ENCODE data around the gene AMOTL2.

AMOTL2 gene

DNA sequence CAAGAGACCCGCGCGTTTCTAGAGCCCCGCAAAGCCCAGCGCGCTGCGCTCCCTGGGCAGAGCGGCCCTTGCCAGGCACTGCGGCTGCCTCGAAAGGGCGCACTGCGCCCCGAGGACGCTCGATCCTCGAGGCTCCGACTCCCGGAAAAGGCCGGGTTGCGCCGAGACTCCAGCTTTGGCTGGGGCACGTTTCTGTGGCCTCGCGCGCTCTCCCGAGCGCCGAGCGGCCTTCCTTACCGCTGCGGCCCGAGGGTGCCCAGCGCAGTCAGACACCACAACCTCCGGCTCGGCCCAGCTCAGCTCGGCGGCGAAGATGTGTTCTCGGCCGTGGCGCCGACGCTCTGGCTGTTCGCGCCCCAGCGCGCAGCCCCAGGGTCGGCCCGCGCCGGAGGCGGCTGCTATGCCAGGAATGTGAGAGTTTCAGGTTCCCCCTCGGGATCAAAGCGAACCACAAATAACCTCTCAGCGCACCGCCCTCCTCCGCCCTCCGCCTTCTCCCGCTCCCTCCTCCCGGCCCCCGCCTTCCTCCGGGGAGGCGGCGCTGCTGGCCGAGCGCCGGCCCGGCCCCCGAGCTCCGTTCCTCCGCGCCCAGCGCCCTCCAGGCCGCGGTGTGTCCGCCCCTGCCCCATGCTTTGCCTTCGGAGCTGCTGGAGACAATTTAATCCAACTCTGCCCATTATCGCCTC, at the start of gene AMOTL2:
Gene AMOTL2 (minus strand): TSS at position 343 of the 686 bp plus-strand sequence. CDS start 3,014 bp downstream, outside the sequence.
- DNase-seq (ENCODE audit: low read depth), result peak; percentile 90

DNA sequence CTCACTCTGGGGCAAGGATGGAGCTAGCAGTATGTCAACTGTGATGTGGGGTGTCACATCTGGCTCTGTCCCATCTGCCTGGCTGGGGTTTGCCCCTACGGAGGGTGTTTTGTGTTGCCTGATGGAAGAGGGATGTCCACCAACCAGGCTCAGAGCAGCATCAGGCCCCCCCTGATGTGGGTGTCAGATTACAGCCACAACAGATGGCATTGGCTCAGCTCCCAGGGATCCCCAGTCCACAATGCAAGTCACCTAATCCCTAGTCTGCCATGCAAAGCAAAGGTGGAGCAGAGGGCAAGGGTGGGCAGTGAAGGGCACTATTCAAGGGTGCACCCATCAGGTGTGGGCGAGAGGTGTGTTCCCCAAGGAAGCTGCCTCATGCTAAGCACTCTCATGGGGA, 48.9 kb upstream of the AMOTL2 start:
- no peak for DNase-seq (ENCODE audit: low read depth)

DNA sequence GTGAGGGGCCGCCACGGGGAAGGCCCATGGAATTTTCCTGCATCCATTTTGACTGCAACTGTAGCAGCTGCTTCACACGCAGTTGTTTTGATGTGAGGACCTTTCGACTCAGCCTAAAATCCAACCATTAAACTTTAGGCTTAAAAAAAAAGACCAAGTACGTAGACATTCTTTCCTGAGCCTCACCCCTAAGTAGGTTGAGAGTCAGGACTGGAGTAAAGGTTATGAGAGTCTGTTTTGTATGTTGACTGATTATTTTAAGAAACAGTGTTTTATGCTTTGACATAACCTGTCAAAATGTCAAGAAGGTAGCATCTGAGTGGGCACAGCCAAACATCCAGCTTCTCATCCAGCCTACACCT, 45.7 kb upstream of the AMOTL2 start:
- no peak for DNase-seq (ENCODE audit: low read depth)

DNA sequence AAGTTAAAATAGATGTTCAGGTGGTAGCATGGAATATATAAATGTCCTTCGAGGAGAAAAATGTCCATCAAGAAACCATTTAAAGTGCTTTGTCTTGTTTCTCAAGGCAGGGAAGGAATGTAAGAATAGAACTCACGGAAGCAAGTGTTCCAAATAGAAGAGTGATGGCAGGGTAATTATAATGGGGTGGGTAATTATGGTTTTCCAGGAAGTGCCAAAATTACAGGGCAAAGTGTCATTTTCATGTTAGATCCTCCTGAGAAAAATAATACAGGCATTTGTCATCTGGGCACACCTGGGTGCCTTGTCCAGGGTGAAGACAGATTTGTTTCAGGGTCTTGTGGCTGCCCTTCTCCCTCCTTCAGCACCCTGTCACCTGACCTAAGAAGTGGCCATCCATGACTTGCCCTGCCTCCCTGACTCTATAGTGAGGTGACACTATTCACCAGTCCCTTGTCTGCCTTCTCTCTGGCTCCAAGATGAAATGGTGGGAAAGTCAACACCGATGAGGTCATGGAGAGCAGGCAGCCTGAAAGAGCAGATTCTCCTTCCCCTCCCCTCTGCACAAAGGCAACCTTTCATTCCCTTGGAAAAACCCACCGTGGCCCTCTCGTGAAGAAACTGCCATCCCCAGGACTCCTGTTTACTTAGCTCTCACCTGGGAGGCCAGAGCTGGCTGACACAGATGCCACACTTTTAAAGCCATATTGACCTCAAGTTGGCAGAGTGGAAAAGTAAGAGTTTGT, 45.1 kb upstream of the AMOTL2 start:
- no peak for DNase-seq (ENCODE audit: low read depth)

DNA sequence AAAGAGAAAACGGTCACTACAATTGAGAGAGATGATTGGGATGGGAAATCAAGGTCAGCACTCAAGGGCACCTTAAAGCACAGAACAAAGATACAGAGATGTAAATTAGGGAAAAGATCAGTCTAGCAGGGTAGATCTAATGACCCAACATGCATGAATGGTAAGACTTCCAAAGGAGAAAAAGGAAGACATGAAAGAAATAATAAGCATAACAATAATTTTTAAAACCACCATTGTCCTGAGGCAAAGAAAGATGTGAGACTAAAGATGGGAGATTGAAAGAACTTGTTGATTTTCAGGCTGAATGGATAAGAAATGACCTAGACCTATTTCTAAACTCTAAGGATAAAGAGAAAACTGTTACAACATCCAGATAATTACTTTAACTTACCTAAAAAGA, 34.8 kb upstream of the AMOTL2 start:
- no peak for DNase-seq (ENCODE audit: low read depth)

DNA sequence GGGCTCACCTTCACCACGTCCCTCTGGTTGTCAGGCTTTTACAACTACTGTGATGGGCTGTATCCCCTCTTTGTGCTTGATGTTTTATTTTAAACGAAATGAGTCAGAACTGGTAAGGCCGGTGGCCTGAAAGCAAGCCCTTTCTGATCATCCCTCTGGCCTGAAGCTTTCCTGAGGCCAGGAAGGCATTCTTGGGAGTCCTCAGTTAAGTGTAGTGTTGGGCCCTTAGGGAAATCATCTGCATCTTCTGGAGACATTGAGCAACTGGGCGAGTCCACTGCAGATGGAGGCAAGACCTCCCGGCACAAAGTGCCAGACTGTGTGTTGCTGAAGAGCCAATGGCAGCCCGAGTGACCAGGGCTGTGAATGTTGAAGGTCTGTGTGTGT, 33.0 kb upstream of the AMOTL2 start:
- DNase-seq (ENCODE audit: low read depth), result no peak

DNA sequence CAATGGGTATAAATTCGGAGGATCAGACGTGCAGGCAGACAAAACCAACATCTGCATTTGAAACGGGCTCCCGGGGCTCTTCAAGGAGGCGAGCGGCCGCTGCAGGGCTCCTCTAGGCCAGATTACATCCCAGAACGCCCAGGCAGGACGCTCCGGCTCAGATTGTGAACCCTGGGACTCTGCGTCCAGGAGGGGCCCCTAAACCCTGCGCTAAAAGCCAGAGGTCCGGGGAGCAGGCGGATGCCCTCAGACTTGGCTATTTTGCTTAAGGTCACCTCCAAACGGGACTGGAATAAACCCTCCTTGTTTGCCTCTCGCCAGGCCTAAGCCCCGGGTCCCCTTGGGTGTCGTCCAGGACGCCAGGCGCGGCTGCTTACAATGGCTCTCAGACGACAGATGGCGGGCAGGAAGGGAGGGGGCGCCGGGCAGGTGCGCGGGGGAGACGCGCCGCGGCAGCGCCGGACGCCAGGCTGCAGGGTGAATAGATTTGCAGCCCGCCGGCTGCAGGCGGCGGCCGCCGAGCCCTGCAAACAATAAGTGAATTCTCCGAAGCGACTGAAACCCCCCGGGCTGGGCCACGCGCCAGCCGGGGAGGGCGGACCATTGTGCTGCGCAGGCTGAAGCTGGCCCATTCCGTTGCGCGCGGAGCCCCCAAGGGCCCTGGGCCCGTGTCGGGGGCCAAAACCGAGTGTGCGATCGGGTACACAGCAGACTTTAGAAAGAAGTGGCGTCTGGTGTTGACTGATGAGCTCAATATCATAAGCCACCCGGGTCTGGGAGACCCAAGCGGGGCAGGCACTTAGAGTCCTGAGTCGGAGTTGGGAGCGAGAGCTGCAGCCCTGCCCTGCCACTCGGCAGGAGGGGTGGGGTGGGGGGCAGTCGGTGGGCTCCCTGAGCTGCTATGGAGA, 32.3 kb upstream of the AMOTL2 start:
- no peak for DNase-seq (ENCODE audit: low read depth)

DNA sequence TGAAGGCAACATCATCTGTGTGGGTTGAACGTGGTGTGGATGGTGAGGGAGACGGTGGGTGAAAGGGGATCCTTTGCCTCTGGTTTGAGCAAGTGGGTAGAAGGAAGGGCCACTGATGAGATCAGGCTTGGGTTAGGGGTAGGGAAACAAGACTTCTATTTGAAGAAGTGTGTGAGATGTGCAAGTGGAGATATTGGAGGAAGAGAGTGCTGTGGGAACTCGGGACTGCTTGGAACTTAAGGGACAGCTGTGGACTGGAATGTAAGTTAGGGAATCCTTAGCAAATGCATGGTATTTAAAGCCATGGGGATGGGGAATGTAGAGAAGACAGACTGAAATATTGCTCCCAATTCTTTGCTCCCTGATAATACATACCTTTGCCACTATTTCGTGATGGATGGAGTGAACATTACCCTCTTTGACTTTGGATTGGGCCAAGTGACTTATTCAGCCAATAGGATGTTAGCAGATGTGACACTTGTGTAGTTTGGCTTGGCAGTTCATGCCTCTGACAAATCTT, 30.2 kb upstream of the AMOTL2 start:
- DNase-seq (ENCODE audit: low read depth), result no peak

DNA sequence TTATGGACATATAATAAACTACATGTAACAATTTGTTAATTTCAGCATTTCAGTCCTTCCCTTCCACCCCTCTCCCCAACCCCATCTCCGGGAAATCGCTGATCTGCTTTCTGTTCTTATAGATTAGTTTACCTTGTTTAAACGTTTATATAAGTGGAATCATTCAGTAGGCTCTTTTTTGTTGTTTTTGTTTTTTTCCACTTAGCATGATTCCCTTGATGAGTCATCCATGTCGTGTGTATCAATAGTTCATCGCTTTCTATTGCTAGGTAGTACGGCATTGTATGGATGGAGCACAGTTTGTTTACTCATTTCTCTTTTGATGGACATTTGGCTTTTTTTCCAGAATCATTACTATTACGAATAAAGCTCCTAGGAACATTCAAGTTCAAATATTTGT, 23.5 kb upstream of the AMOTL2 start:
- DNase-seq (ENCODE audit: low read depth), result no peak

DNA sequence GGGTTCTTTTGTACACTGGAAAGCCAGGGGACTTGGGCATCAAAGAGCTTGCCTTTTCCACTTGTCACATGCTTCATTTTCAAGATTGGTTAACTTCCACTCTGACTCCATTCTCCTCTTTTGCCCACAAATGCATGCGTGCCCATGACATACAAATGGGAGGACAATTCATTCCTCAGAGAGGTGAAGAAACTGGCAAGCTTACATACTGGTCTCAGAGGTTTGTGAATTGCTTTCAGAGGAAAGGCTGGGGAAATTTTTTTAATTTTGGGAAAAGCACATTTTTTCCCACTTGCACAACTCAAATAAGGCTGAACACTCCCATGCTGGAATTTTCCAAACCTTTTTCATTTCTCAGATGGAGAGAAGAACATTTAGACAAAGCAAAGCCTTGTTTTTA, 20.9 kb upstream of the AMOTL2 start:
- DNase-seq (ENCODE audit: low read depth), result no peak

DNA sequence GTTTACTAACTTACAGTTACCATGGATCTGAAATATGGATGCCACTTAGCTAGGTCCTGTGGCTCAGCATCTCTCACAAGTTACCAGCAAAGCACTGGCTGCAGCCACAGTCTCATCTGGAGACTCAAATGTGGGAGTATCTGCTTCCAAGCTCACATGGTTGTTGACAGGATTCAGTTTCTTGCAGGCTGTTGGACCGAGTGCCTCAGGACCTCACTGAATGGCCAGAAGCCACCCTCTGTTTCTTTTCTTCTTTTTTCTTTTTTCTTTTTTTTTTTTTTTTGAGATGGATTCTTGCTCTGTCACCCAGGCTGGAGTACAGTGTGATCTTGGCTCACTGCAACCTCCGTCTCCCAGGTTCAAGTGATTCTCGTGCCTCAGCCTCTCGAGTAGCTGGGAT, 20.1 kb upstream of the AMOTL2 start:
- DNase-seq (ENCODE audit: low read depth), result no peak

DNA sequence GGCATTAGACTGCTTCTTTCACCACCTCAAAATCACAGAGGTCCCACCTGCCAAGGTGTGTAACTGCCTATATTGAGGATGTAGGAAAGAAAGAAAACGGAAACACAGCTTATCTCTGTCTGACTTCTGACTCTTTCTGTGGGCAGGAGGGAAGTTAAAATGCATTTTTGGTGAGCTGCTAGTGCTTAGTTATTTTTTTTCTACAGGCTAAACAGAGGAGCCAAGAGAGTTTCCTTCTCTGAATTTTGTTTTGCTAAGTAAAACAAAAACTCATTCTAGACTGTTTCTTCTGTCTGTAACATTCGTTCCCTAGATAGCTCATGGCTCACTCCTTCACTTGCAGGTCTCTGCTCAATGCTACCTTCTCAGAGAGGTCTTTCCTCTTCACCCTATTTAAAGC, 18.8 kb upstream of the AMOTL2 start:
- DNase-seq (ENCODE audit: low read depth), result no peak

DNA sequence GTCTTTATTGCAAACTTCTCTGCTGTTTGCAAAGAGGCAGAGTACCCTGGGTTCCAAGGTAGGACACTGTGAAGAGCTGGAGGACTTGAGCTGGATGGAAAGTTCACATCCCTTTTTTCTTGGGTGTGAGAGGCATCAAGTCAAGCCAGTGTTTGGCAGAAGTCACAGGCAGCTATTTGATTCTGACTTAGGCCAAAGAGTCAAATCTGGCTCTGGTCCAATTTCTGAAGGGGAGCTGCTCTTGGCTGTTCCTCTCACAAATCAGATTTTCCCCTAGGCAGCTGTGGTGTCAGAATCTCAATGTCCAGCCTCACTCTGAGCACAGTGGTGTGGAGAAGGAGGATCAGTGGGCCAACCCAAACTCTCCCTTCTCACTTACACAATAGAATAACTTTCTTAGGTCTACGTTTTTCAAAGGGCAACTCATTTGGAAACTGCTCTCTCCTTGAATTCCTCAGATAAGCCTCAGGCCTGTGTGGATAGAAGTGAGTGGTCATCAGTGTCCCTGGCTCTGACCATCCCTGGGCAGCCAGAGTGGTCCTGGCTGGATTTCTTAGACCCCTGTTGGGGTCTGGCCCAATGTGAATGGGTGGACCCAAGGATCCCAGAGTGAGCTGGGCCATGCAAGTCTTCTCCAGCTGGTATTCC, 18.2 kb upstream of the AMOTL2 start:
- DNase-seq (ENCODE audit: low read depth), result no peak

DNA sequence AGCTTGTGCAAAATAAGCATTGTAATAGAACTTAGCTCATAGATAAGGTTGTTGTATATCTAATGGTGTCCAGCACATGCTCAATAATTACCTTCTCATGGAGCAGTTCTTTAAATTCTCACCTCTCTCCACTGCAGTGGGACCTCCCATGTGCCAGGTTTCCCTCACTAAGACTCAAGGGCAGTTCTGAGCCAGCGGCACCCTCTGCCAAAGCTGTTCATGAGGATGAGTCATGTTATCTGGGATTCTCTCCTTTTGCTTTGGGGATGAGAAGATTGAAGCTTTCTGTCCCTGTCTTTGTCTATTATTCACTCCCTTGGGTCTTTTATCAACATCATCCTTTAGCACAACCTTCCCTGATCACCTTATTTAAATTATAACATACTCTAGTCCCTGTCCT, 15.6 kb upstream of the AMOTL2 start:
- no peak for DNase-seq (ENCODE audit: low read depth)

DNA sequence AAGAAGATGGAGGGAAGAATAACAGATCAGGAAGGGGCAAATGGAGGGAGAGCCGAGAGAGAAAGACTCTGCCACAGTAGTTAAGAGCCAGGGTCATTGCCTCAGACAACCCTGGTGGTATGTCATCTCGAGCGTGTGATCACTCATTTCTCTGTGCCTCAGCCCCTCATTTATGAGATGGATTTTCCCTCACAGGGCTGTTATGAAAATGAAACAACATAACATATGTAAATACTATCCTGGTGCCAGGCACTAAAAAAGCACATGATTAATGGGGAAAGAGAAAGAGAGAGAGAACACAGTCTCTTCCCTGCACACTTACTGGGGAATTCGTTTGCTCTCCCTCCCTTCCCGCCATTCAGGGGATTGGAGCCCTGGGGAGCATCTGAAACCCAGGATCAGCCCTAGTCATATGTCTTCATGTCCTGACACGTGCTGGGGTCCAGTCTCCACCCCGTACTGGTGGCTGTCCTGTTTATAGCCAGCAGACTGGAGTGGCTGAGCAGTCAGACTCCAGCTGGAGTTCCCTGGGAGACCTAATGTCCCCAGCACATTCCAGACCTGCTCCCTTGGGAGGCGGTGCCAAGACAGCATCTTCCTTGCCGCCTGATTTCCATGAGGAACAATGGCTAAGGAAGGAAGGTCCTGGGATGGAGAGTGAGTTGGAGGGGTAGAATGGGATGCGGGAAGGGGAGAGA, 14.7 kb upstream of the AMOTL2 start:
- DNase-seq (ENCODE audit: low read depth), result no peak

DNA sequence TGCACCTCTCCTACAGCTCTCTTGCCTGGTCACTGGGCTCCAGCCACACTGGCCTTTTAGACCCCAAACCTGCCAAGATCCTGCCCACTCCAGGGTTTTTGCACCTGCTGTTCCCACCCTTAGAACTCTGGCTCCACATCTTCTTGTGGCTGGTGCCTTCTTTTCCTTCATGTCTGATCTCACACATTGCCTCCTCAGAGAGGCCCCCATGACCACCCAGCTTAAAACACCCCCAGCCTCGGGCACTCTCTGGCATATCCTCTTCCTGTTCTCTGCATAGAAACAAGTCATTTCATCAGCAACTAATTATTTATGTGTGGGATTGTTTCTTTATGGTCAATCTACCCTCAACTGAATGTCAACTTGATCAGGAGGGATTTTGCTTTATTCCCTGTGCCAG, 14.0 kb upstream of the AMOTL2 start:
- DNase-seq (ENCODE audit: low read depth), result no peak

DNA sequence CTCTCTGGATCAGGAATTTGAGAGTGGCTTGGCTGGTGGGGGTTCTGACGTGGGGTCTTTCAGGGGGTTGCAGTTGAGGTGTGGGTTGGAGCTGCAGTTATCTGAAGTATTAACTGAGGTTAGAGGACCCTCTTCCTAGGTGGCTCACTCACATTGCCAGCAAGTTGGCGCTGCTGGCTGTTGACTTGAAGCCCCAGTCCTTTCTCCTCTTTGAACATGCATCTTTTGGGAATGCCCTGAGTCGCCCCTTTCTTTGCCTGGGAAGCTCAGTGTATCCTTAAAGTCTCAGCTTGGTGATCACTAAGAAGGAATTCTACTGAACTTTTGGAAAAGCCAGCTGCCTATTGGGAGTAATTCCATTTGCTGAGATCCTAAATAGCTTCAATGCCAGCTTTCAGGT, 13.0 kb upstream of the AMOTL2 start:
- no peak for DNase-seq (ENCODE audit: low read depth)

DNA sequence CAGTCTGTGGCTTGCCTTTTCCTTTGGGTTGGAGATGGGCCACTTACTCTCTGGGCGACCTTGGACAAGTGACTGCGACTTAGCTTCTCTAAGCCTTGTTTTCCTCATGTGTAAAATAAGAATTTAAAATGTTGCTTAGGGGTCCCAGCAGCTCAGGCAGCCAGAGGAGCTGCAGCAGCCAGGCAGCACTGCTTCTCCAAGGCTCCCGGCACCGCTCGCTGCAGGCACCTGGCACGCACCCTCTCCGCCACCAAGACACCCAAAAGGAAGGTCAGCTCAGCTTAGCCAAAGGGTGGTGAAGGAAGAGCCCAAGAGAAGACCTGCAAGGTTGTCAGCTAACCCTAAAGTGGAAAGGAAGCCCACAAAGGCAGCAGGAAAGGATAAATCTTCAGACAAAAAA, 10.7 kb upstream of the AMOTL2 start:
- DNase-seq (ENCODE audit: low read depth), result no peak

DNA sequence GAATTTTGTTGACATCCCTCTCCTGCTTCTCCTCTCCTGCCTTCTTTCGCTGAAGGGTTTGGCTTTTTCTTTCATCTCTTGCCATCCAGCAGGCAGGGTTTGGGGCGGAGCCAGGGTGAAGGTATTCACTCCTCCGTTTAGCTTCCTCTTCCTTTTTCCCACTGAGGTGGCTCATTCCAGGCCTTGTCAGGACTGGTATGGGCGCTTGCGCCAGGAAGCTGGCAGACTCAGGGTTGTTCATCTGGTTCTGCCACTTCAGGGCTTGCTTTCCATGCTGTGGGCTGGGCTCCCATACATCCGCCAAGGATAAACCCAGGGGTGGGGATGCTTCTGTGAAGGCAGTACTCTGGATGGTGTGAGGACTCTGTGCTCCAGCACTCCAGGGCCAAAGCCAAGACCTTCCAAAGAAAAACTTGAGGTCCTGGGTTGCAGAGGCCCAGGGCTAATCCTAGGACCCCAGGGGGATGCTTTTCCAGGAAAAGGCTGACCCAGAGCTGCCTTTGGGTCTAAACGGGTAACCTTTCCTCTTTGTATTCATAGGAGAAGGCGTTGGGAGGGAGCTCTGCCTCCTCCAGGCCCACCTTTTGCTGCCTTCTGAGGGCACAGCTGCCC, 7.7 kb upstream of the AMOTL2 start:
- no peak for DNase-seq (ENCODE audit: low read depth)

DNA sequence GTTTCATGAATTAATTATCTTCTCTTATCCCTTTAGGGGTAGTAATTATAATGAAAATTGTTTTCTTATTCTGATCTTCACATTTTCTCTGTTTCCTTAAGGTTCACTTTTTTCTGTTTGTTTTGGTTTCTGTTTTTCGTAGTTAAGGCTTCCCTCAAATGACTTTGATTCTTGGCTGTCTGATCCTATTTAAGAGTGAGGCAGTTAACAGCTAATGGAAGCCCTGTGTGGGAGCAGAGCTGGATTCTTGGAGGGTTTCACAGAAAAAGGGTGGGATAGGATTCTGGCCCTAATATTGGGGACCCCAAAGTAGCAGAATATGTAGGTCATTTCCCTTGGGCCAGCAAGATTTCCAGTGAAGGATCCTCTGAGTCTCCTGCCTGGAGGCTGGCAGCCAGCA, 6.8 kb upstream of the AMOTL2 start:
- no peak for DNase-seq (ENCODE audit: low read depth)

DNA sequence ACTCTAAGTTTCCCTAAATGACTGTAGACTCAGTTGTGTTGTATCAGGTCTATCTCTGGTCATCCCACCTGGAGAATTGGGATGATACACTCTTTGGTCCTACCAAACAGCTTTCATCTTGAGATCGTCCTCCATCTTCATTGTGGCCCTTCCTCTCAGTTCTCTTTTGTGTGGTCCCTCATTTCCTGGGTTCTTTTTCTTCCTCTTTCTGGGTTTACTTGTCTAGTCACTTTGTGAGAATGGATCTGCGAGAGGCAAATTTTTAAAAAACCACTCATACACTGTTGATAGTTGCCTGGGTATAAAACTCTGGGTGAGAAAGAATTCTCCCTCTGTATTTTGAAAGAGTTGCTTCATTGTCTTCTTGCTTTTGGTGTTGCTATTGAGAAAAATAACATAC, 6.0 kb upstream of the AMOTL2 start:
- no peak for DNase-seq (ENCODE audit: low read depth)

All from HS-5 (cell line).